Activated CD8-positive, alpha-beta memory T cell treated with anti-CD3 and anti-CD28 coated beads, Interleukin-2, amount 50 U/mL, for 1 hour (primary cell): ENCODE results near the gene CALHM1.
"Not testable (repeated sequence)": the region's sequence is repeated elsewhere in the genome, so short reads cannot be mapped to it uniquely, and the experiment has no call there.

Experiments used
- DNase-seq: peaks from one replicate; pipeline ENCODE4 v3.0.0-alpha.2; 2020; ENCODE audit errors: extremely low read depth

Gene CALHM1, protein sequence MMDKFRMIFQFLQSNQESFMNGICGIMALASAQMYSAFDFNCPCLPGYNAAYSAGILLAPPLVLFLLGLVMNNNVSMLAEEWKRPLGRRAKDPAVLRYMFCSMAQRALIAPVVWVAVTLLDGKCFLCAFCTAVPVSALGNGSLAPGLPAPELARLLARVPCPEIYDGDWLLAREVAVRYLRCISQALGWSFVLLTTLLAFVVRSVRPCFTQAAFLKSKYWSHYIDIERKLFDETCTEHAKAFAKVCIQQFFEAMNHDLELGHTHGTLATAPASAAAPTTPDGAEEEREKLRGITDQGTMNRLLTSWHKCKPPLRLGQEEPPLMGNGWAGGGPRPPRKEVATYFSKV

DNA sequence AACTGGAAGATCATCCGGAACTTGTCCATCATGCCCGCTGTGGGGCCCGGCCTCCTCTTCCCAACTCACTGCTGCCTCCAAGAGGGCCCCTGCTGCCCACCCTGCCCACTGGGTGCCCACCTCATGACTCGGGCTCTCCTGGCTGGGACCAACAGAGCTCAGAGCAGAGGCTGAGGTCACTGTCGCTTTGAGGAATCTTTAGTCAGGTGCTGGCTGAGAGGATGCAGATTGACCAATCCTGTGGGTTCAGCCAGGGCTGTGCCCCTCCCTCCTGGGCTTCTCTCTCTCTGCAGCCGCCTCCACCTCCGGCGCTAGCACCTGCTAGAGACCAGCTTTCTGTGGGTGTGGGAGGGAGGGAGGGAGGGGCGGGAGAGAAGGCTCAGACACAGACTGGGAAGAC is at the start of gene CALHM1:
Gene CALHM1 (minus strand): TSS at position 181 of the 400 bp plus-strand sequence. CDS start 149 bp downstream, at position 32.
- no peak for DNase-seq

DNA sequence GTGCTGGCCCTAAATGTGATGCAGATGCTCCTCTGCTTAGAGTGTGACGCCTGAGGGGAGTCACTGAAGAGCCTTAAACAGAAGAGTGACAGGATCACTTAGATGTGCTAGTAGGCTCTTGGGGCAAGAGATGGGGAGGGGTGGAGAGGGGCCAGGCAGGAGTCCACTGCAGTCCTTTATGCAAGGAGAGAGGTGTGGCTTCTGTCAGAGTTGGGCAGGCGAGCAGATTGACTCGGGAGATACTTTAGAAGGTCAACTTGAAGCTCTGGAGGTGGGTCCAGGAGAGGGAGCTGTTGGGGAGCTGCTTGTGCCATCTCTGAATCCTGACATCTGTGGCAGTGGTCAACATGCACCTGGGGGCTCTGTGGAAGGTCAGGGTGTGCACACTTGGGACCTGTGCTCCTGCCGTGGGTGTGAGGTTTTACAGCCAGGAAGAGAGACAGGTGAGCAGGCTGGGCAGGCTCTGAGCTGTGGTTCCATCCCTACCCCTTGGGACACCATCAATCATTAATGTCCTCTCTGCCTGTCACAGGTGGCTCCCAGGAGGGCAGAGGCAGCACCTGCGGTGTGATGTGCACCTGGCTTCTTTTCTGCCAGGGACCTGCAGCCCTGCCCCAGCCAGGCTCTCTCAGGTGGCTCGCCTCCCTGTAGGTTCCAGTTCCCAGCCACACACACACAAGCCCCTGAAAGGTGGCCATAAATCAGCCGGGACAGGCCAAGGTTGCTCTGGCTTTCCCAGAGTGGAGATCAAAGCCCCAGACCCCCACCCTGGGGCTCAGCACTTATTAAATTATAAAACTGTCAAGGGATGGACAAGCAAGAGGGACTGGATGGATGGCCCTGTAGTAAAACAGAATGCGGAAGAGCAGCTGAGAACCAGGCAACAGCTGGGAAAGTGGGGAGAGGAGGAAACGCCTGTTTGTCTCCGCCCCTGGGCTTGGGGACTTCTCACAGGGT is 48.8 kb upstream of the CALHM1 start:
- DNase-seq: no peak

DNA sequence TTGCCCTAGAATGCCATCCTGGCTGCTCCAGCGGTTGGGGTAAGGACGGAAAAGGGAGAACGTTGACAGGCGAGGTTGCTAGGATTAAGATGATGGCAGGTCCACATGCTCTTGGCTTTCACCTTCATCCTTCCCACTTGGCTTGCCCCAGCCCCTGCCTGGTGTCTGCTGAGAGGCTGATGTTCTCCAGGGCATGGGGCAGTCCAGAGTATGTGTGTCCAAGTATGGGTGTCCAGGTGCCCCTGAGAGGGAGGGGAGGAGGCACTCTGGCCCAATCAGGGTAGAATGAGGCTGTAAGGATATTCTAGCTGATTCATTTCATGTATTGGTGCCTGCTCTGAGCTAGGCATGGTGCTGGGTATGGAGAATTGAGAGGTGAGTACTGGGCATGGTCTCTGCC is 47.4 kb upstream of the CALHM1 start:
- no peak for DNase-seq

DNA sequence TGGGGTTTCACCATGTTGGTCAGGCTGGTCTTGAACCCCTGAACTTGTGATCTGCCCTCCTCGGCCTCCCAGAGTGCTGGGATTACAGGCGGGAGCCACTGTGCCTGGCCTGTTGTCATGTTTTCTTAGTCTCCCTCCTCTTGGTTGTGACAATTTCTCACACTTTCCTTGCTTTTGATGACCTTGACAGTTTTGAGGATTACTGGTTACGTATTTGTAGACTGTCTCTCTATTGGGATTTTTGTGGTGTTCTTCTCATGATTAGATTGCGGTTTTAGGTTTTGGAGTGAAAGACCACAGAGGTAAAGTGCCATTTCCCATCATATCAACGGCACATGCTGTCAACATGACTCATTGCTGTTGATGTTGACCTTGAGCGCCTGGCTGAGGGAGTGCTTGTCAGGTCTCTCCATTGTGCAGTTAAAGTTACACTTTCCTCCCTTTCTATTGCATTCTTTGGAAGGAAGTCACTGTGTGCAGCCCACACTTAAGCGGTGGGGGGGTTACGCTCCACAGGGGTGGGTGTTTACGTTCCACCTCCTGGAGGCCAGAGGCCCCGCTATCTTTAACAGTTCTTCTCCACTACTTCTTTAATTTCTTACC is 45.6 kb upstream of the CALHM1 start:
- no peak for DNase-seq

DNA sequence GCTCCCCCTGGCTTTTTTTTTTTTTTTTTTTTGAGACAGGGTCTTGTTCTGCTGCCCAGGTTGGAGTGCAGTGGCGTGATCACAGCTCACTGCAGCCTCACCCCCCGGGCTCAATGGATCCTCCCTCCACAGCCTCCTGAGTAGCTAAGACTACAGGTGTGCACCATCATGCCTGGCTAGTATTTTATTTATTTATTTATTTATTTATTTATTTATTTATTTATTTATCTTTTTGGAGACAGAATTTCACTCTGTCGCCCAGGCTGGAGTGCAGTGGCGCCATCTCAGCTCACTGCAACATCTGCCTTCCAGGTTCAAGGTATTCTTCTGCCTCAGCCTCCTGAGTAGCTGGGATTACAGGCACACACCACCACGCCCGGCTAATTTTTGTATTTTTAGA is 45.1 kb upstream of the CALHM1 start:
- not testable (repeated sequence) for DNase-seq

DNA sequence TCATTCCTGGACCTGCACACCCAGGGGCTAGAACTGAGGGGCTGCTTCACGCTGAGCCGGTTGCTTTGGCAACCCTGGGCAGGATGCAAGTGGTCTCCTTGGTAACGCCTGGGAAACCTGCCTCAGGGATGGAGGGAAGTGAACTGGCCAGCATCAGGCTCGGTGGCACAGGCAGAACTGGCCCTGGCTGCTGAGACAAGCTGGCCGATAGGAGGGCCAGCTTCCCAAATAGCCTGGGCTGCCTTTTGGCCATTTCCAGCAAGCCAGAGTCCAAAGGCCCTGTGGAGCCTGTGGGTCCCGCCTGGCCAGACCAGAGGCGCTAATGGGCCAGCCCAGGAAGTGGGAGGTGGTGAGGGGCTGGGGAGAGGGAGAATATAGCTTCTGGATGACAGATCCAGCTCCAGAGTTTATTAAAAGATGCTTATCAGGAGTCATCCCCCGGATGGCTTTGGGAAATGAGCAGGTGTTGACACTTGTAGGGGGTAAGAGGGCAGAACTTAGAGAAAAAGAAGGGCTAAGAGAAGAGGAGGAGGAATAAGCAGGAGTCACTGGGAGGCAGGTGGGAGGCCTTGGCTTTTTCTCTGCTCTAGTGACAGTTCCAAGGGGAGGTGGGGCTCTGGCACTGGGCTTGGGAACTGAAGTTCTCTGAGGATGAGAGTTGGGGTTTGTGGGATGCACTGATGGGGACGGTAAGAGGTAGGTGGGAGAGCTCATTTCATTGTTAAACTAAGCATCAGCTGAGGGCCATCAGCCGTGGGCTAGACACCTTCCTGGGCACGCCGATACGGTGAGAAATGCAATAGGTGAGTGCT is 44.4 kb upstream of the CALHM1 start:
- no peak for DNase-seq

DNA sequence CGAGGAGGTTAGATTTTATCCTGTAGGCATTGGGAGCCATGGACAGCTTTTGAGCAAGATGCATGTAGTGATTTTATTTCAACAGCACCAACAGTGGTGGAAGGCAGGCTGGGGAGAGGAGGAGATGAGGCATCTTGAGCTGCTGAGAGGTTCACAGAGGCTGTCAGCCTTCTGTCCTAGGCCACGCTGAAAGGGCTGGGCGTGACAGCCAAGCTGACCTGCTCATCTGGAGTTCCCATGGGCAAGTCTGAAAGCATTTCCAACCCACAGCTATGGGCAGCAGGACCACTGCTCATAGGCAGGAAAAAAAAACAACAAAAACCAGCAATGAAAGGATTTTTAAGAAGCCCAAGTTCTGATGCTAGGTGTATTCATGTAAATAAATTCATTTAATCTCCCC is 42.5 kb upstream of the CALHM1 start:
- no peak for DNase-seq

DNA sequence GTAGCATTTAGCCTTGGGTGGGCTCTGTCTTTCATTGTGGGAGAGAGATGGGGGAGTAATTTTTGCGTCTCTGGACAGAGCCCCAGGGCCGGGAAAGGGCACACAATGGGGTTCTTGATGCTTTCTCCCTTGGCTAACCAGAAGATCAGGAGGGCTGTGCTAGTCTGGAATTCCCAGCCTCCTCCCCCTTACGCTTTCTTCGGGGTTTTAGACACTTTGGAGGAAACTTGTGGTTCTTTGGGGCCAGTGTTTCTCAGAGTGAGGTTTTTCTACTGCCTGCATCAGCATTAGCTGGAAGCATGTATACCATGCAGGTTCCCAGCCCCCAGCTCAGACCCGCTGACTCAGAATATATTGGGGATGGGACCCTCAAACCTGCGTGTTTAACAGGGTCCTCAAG is 41.8 kb upstream of the CALHM1 start:
- no peak for DNase-seq

DNA sequence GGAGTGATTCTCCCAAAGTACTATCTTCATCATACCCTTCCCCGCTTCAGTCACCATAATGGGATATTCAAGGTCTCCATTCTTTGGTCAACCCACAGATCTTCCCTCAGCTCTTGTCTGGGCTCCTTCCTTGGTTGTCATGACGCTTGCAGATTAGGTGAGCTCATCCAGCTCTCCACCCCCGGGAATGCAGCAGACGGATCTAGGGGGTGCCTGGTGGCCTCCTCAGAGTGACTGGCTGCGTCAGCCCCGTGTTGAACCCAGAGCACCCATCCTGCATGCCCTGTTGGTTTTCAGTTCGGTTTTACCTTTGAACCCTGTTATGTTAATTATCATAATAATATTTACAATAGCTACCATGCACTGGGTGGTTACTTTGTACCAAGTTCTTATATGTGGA is 41.2 kb upstream of the CALHM1 start:
- no peak for DNase-seq

DNA sequence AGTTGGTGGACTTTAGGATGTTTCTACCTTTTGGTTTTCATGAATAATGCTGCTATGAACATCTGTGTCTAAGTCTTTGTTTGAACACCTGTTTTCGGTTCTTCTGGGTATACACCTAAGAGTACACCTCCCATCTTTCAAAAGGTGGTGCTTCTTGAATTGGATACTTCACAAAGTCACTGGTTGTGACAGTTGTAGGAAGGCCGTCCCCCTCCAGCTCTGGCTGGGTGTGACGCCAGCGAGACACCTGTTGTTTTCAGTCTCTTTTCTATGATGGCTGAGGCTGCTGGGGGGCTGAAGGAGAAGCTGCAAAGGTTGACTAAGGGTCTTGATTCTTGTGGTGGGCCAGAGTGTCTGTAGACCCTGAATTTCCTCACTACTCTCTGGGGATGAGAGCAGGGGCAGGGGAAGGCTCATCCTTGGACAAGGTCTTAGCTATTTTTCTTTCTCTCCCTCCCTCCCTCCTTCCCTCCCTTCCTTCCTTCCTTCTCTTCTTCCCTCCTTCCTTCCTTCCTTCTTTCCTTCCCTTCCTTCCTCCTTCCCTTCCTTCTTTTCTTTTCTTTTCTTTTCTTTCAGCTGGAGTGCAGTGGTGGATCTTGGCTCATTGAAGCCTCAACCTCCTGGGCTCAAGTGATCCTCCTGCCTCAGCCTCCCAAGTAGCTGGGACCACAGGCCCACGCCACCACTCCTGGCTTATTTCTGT is 40.4 kb upstream of the CALHM1 start:
- DNase-seq: no peak

DNA sequence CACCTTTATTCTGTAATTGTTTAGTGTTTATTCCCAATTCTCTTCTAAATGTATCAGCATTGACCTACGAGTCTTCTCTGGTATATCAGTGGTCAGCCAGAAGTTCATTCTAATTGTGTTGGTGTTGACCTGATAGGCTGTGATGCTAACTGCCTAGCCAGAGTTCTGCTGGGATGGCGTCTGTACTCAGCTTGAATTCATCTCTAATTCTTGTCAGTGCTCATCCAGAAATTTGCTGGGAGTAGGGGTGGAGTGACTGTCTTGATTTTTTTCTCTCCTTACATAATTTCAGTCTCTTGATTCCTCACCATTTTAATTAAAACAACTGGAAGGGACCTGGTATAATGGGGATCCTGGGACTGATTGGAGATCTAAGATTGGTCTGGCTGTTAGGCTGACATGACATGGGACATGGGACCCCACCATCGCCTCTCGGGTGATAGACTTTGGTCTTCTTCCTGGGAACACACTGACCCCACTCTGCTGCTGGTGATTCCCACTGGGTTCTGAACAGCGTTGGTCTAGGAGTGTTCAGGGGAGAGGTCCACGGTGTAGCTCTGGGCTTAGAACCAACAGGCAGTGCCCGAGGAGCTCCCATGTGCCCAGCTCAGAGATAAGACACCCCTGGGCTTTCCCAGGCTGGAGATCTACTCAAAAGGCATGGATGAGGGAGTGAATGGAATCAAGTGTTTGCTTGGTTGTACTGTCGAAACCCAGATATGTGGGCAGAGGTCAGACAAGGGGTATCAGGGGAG is 38.6 kb upstream of the CALHM1 start:
- DNase-seq: no peak

DNA sequence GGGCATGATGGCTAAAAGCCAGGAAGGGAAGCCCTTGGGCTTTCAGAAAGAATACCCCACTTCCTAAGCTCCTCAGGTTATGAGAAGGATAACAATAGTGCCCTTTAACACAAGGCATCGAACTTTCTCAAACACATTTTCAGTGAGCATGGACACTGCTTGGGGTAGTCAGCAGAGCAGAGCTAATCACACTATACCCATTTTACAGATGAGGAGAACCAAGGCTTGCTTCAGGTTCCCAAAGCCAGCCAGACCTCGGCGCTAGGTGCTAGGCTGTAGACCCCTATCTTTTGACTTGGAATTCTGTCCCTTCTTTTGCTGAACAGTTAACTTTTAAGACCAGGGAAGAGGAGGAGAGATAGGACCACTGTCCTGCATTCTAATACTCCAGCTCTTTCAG is 36.6 kb upstream of the CALHM1 start:
- no peak for DNase-seq

DNA sequence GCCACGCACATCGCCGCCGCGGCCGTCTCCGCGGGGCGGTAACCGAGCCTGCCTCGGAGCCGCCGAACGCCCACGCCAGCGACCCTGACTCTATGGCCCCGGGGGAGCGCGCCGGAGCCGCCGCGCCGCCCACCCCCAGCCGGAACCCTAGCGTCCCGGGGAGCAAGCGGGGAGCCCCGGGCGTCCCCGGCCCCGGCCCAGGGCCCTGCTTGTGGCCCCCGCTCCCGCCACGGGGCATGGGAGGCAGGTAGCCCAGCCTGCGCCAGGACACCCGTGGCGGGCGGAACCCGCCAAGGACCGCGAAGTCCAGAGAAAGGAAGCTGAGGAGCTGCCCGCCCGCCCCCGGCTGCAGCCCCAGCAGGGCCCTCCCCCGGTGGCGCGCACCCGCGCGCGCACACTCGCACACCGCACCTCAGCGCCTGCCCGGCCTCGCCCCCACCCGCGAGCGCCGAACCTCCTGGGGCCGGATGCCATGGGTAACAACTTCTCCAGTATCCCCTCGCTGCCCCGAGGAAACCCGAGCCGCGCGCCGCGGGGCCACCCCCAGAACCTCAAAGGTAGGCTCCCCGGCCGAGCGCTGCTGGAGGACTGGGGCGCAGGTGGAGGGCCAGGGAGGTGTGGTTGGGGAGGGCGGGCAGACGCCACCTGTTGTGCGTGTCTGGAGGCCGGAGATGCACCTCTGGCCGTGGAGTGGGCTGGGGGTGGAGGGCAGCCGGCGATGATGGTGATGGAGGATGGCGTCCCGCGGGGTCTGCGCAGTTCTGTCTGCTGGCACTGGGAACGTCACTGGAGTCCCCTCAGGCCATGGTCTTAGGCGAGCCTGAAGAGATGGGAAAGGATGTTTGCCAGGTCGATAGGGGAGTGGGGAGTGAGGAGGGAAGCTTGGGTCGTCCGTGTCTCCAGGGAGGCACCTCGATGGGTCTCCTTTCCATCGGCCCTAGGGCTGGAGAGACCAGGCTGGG is 35.5 kb upstream of the CALHM1 start:
- DNase-seq: no peak

DNA sequence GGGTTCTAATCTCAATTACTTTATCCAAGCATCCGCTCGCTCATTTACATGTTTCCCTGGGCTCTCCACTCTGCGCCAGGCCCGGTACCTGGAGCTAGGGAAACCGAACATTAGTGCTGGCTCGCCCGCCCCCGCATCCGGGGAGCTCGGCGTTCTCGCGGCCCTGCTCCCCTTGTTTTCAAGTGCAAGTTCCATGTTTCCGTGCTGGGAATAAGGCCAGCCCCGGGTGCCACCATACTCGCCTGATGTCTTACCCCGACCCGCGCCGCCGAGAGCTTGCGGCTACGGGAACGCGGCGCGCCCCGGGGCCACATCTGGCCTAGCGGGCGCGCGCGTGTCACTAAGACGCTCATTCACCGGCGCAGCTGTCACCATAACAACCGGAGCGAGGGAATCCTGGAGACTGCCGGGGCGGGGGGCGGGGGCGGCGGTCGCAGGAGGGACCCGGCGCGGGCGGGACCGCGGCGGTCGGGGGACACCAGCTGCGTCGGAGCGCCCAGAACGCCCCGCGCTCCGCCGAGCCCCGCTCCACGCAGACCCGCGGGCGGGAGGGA is 34.7 kb upstream of the CALHM1 start, which contains the start of gene NEURL1:
Gene NEURL1 (plus strand): TSS at position 344 of the 554 bp plus-strand sequence. CDS start 683 bp downstream, outside the sequence.
- DNase-seq: no peak

DNA sequence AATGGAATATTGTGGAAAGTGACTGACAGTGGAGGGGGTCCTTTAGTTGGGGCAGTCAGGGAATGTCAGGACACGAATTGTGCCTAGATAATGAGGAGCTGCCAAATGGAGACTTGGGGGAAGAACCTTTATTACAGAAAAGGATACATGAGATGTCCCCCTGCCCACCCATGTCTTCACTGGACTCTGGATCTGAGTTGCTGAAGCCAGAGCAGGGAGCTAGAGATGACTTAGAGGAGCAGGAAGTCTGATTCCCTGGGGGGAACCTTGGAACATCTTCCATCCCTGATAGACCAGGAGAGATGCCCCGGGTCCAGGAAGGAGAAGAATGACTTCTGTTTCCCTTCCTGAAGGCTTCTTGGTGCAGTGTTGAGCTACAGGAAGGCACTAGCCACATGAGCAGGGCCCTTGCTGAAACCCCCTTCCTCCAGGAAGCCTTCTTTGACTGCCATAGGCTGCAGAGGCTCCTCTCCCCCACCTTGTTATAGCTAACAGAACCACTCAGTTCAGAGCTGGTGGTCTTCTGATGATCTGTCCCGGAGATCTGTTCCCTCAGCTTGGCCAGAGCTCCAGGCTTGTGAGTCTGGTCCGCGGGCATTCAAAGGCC is 34.1 kb upstream of the CALHM1 start:
- no peak for DNase-seq

DNA sequence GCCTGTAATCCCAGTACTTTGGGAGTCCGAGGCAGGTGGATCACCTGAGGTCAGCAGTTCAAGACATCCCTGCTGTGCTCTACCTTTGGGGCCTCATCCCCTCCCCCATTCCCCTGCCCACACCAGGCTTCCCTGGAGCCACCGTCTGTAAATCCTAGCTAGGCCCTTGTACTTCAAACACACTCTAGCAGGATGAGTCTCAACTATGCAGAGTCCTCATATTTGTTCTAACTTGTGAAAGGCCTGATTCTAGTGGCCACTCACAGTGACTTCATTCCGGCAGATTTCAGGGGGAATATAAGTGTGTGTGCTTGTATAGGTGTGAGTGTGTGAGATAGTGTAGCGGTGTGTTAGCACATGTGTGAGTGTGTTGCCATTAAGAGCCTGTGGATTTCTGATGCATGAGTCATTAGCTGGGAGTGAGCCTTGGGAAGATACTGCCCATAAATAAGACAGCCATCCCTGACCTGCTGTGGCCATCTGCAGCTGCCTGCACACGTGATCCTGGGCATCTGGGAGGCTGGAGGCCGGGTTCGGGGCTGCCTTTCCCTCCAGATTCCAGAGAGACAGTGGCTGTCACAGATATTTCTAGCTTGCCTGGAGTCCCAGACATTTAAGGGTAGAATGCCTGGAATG is 33.1 kb upstream of the CALHM1 start:
- DNase-seq: no peak

DNA sequence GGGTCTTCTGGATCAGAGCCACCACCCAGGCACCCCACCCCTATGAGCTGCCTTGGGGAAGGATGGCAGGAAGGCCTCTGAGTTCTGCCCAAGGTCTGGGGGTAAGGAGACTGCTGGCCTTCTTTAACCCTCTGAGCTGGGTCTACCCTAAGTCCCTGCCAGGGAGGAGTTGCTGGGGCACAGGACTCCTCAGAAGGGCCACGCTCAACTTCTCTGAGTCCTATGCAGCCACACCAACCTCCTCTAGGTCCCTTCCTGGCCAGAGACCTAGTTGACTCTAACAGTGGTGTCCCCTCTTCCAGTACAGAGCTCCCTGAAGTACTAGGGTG is 32.2 kb upstream of the CALHM1 start:
- DNase-seq: no peak

DNA sequence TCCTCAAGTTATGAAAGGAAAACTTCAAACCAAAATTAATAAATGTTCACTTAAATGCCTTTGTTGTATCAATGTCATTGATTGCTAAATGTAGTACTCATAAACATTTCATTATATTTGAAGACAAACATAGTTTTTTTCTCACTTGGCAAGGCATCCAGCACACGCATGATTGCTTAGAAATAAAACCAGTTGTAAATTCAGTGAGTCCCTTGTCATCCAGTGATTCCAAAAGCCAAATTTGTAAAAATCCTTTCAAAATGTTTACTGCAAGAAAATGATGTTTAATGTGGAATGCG is 28.7 kb upstream of the CALHM1 start:
- DNase-seq: no peak
